ENCODE measurements around the gene MRPL58.
A peak's percentile ranks its signal among the peaks of the same experiment; 100 is the strongest.
"Not testable (repeated sequence)": the region's sequence is repeated elsewhere in the genome, so short reads cannot be mapped to it uniquely, and the experiment has no call there.

MRPL58 gene

GRCh38 chr17:75019710-75020109 lies 7.2 kb downstream of the MRPL58 start:
- FAIRE-seq, result no peak

- FAIRE-seq, result no peak
These were observed 8.1 kb downstream of the MRPL58 start for GRCh38 chr17:75020331-75021110.

- no peak for FAIRE-seq
These were observed 12.4 kb downstream of the MRPL58 start for GRCh38 chr17:75024686-75025397.

GRCh38 chr17:75025398-75025734 lies 12.9 kb downstream of the MRPL58 start:
- not testable (repeated sequence) for FAIRE-seq

GRCh38 chr17:75026650-75027049 lies 14.2 kb downstream of the MRPL58 start:
- not testable (repeated sequence) for FAIRE-seq

GRCh38 chr17:75030161-75030560 lies 17.7 kb downstream of the MRPL58 start:
- no peak for FAIRE-seq

- FAIRE-seq, result no peak
These were observed 19.7 kb downstream of the MRPL58 start for GRCh38 chr17:75031972-75032719.

GRCh38 chr17:75032720-75033280 lies 20.3 kb downstream of the MRPL58 start:
- no peak for FAIRE-seq

GRCh38 chr17:75033346-75034235 lies 21.1 kb downstream of the MRPL58 start:
- no peak for FAIRE-seq

- FAIRE-seq, result no peak
These were observed 21.9 kb downstream of the MRPL58 start for GRCh38 chr17:75034236-75034908.

GRCh38 chr17:75036643-75037268 lies 24.3 kb downstream of the MRPL58 start:
- FAIRE-seq, result no peak

GRCh38 chr17:75039238-75039637 lies 26.8 kb downstream of the MRPL58 start:
- FAIRE-seq, result no peak

- no peak for FAIRE-seq
These were observed 29.3 kb downstream of the MRPL58 start for GRCh38 chr17:75041656-75042280.

- FAIRE-seq, result not testable (repeated sequence)
These were observed 31.3 kb downstream of the MRPL58 start for GRCh38 chr17:75043789-75044188.

- no peak for FAIRE-seq
These were observed 32.2 kb downstream of the MRPL58 start for GRCh38 chr17:75044716-75045115.

- not testable (repeated sequence) for FAIRE-seq
These were observed 33.5 kb downstream of the MRPL58 start for GRCh38 chr17:75045946-75046406.

- peak; percentile 15 for FAIRE-seq
These were observed 34.2 kb downstream of the MRPL58 start, which contains the start of the genes ATP5PD and KCTD2 for GRCh38 chr17:75046407-75047289. Gene ATP5PD (minus strand): TSS chr17:75046969. CDS start chr17:75042650, 4,319 bp downstream. Gene KCTD2 (plus strand): TSS chr17:75047225. CDS start chr17:75047251, 26 bp downstream.

GRCh38 chr17:75047398-75048098 lies 35.1 kb downstream of the MRPL58 start:
- no peak for FAIRE-seq
